GM12878 (cell line): Measurements from ENCODE around the gene TXNL1. TPM values are rescaled to one million over a fixed set of nuclear protein-coding genes. Genes with fewer than 3 reads are reported as not detected.

Source experiments
- ATF7 ChIP-seq: fragments of 450-650 bp; IDR thresholded peaks from 2 replicates; pipeline ENCODE4 v1.6.1; 2016; ENCODE audit warnings: low read depth, mild to moderate bottlenecking
- CREM ChIP-seq: IDR thresholded peaks from 2 replicates; pipeline ENCODE4 v1.6.1; 2014; ENCODE audit warnings: antibody characterized with exemption, low read depth
- EED ChIP-seq: sonication (generic); IDR thresholded peaks from 2 replicates; pipeline ENCODE4 v1.6.1; 2016; ENCODE audit warnings: antibody characterized with exemption, low read depth
- GABPA ChIP-seq: IDR thresholded peaks from 2 replicates; pipeline ENCODE4 v1.6.1; 2014; ENCODE audit warnings: antibody characterized with exemption, low read depth, mild to moderate bottlenecking, inconsistent platforms
- GATAD2B ChIP-seq: fragments of 450-650 bp; conservative IDR thresholded peaks from 2 replicates; pipeline ENCODE4 v1.6.1; 2017; ENCODE audit warnings: low read depth, mild to moderate bottlenecking, moderate library complexity
- HDAC6 ChIP-seq: fragments of 200-600 bp; sonication (generic); IDR thresholded peaks from one replicate; pipeline ENCODE4 v1.8.0; 2017; ENCODE audit warnings: antibody characterized with exemption; ENCODE audit not compliant: unreplicated experiment
- IKZF1 ChIP-seq: fragments of 450-650 bp; conservative IDR thresholded peaks from 2 replicates; pipeline ENCODE4 v1.6.1; 2017; ENCODE audit warnings: antibody characterized with exemption, mild to moderate bottlenecking
- MTA2 ChIP-seq: fragments of 450-650 bp; IDR thresholded peaks from 2 replicates; pipeline ENCODE4 v1.6.1; 2016; ENCODE audit warnings: low read depth, mild to moderate bottlenecking, moderate library complexity
- NFXL1 ChIP-seq: fragments of 450-650 bp; IDR thresholded peaks from 2 replicates; pipeline ENCODE4 v1.6.1; 2017; ENCODE audit warnings: antibody characterized with exemption, mild to moderate bottlenecking, borderline replicate concordance
- NR2F1 ChIP-seq: fragments of 450-650 bp; conservative IDR thresholded peaks from 2 replicates; pipeline ENCODE4 v1.6.1; 2017; ENCODE audit warnings: mild to moderate bottlenecking
- POLR2AphosphoS2 ChIP-seq: IDR thresholded peaks from 2 replicates; pipeline ENCODE4 v1.6.1; 2011; ENCODE audit warnings: low read depth, mild to moderate bottlenecking, low read length, improper control_type of control experiment, moderate library complexity
- RFX5 ChIP-seq: IDR thresholded peaks from 2 replicates; pipeline ENCODE4 v1.6.1; 2011; ENCODE audit warnings: low read depth, low read length, improper control_type of control experiment
- SMAD1 ChIP-seq: fragments of 450-650 bp; IDR thresholded peaks from 2 replicates; pipeline ENCODE4 v1.6.1; 2018; ENCODE audit warnings: mild to moderate bottlenecking, low read depth; ENCODE audit not compliant: partially characterized antibody
- SMARCA5 ChIP-seq: fragments of 450-650 bp; IDR thresholded peaks from 2 replicates; pipeline ENCODE4 v1.6.1; 2017; ENCODE audit warnings: mild to moderate bottlenecking
- SPI1 ChIP-seq: IDR thresholded peaks from 2 replicates; pipeline ENCODE4 v1.6.1; 2011; ENCODE audit warnings: low read depth, mild to moderate bottlenecking, low read length, moderate library complexity, borderline replicate concordance; ENCODE audit not compliant: insufficient read depth
- TBL1XR1 ChIP-seq: IDR thresholded peaks from 2 replicates; pipeline ENCODE4 v1.6.1; 2012; ENCODE audit warnings: low read depth, low read length, improper control_type of control experiment
- TCF12 ChIP-seq: IDR thresholded peaks from 2 replicates; pipeline ENCODE4 v1.6.1; 2011; ENCODE audit warnings: low read depth, mild to moderate bottlenecking, low read length
- ZNF24 ChIP-seq: fragments of 450-650 bp; IDR thresholded peaks from 2 replicates; pipeline ENCODE4 v1.6.1; 2017; ENCODE audit warnings: antibody characterized with exemption, mild to moderate bottlenecking
- polyA plus RNA-seq, 11 experiments: library from polyadenylated mRNA; depleted of rRNA in 4 of 11; unstranded in 6 of 11; stranded (reverse) in 5 of 11; fragments of >200 nt; fragmentation: Nextera tagmentation in 4 of 11; fragmentation: Illumina TruSeq in 1 of 11; extraction: Ambion mirVana in 4 of 11; extraction: Trizol in 1 of 11; gene quantifications; 1 replicate in 1 of 11; 2 replicates in 10 of 11; pipeline versions ENCODE4 v1.2.1 to v1.2.3, GENCODE V29; 2011 to 2016; ENCODE audit warnings: inconsistent platforms in 2 of 11, missing spikeins in 2 of 11, low read depth in 1 of 11
- total RNA-seq, 4 experiments: library from RNA; depleted of rRNA in 3 of 4; stranded (reverse); fragments of >200 nt in 3 of 4; fragmentation: Illumina TruSeq in 1 of 4; extraction: Trizol in 1 of 4; gene quantifications; 2 replicates each; pipeline versions ENCODE4 v1.2.1 to v1.2.3, GENCODE V29; 2013 to 2021
- TF ChIP-seq, protein P1 (sequence below): fragments of 150-350 bp; IDR thresholded peaks from 2 replicates; pipeline ENCODE4 v1.6.1; 2014; ENCODE audit warnings: mild to moderate bottlenecking, low read depth, low read length
- TF ChIP-seq, protein P2 (sequence below): fragments of 450-650 bp; IDR thresholded peaks from 2 replicates; pipeline ENCODE4 v1.6.1; 2017; ENCODE audit warnings: low read depth, mild to moderate bottlenecking, moderate library complexity
- TF ChIP-seq, protein P3 (sequence below): IDR thresholded peaks from 2 replicates; pipeline ENCODE4 v1.6.1; 2011; ENCODE audit warnings: borderline replicate concordance, low read depth, mild to moderate bottlenecking, moderate library complexity, low read length; ENCODE audit not compliant: insufficient read depth, poor library complexity, severe bottlenecking
- TF ChIP-seq, protein P4 (sequence below): fragments of 450-650 bp; IDR thresholded peaks from 2 replicates; pipeline ENCODE4 v1.6.1; 2017; ENCODE audit warnings: mild to moderate bottlenecking, moderate library complexity

Gene TXNL1
- total and polyA plus RNA-seq, 10 of the 15 experiments (the other 5 are each of a cell fraction or from before 2014, with no cell fraction given) = 30.9 to 124 (median 71.2) TPM

DNA sequence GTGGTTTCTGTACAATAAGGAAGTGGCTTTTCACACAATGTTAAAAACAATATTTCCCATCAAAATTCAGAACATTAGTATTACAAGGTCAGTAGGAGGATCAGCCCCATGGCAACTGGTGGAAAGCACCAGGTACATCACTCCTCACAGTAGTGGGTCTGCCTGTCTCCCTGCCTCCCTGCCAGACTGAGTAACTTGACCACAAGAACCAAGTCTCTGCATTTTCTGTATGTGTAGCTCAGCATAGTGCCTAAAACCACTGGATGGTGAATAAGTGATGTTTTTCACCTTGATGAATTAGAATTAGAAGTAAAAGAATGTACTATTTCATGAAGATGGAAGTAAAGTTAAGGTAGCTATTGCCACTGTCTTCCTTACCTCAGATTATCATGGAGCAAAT is 8.7 kb upstream of the TXNL1 start (continued):
- TF ChIP-seq SPI1 = peak; percentile 45
- no peak for TF ChIP-seq TCF12
- TF ChIP-seq IKZF1 = no peak
- no peak for TF ChIP-seq GABPA
- TF ChIP-seq MTA2 = peak; percentile 32; the same call in 1 of the 2 replicates
- TF ChIP-seq NFXL1 = no peak
- no peak for TF ChIP-seq POLR2AphosphoS2
- TF ChIP-seq RFX5 = no peak
- TF ChIP-seq TBL1XR1 = no peak
- TF ChIP-seq NR2F1 = no peak
- TF ChIP-seq SMAD1 = no peak
- 0 out of 2 replicates have a peak, but pooled peaks have one; percentile 17 for TF ChIP-seq CREM
- TF ChIP-seq, protein P1, sequence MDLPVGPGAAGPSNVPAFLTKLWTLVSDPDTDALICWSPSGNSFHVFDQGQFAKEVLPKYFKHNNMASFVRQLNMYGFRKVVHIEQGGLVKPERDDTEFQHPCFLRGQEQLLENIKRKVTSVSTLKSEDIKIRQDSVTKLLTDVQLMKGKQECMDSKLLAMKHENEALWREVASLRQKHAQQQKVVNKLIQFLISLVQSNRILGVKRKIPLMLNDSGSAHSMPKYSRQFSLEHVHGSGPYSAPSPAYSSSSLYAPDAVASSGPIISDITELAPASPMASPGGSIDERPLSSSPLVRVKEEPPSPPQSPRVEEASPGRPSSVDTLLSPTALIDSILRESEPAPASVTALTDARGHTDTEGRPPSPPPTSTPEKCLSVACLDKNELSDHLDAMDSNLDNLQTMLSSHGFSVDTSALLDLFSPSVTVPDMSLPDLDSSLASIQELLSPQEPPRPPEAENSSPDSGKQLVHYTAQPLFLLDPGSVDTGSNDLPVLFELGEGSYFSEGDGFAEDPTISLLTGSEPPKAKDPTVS = no peak
- peak; percentile 84 for TF ChIP-seq ZNF24
- no peak for TF ChIP-seq SMARCA5
- TF ChIP-seq EED = no peak
- TF ChIP-seq HDAC6 = no peak
- TF ChIP-seq, protein P2, sequence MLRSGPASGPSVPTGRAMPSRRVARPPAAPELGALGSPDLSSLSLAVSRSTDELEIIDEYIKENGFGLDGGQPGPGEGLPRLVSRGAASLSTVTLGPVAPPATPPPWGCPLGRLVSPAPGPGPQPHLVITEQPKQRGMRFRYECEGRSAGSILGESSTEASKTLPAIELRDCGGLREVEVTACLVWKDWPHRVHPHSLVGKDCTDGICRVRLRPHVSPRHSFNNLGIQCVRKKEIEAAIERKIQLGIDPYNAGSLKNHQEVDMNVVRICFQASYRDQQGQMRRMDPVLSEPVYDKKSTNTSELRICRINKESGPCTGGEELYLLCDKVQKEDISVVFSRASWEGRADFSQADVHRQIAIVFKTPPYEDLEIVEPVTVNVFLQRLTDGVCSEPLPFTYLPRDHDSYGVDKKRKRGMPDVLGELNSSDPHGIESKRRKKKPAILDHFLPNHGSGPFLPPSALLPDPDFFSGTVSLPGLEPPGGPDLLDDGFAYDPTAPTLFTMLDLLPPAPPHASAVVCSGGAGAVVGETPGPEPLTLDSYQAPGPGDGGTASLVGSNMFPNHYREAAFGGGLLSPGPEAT = peak; percentile 28; the same call in 1 of the 2 replicates
- TF ChIP-seq ATF7 = no peak
- TF ChIP-seq, protein P3, sequence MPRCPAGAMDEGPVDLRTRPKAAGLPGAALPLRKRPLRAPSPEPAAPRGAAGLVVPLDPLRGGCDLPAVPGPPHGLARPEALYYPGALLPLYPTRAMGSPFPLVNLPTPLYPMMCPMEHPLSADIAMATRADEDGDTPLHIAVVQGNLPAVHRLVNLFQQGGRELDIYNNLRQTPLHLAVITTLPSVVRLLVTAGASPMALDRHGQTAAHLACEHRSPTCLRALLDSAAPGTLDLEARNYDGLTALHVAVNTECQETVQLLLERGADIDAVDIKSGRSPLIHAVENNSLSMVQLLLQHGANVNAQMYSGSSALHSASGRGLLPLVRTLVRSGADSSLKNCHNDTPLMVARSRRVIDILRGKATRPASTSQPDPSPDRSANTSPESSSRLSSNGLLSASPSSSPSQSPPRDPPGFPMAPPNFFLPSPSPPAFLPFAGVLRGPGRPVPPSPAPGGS = no peak
- TF ChIP-seq, protein P4, sequence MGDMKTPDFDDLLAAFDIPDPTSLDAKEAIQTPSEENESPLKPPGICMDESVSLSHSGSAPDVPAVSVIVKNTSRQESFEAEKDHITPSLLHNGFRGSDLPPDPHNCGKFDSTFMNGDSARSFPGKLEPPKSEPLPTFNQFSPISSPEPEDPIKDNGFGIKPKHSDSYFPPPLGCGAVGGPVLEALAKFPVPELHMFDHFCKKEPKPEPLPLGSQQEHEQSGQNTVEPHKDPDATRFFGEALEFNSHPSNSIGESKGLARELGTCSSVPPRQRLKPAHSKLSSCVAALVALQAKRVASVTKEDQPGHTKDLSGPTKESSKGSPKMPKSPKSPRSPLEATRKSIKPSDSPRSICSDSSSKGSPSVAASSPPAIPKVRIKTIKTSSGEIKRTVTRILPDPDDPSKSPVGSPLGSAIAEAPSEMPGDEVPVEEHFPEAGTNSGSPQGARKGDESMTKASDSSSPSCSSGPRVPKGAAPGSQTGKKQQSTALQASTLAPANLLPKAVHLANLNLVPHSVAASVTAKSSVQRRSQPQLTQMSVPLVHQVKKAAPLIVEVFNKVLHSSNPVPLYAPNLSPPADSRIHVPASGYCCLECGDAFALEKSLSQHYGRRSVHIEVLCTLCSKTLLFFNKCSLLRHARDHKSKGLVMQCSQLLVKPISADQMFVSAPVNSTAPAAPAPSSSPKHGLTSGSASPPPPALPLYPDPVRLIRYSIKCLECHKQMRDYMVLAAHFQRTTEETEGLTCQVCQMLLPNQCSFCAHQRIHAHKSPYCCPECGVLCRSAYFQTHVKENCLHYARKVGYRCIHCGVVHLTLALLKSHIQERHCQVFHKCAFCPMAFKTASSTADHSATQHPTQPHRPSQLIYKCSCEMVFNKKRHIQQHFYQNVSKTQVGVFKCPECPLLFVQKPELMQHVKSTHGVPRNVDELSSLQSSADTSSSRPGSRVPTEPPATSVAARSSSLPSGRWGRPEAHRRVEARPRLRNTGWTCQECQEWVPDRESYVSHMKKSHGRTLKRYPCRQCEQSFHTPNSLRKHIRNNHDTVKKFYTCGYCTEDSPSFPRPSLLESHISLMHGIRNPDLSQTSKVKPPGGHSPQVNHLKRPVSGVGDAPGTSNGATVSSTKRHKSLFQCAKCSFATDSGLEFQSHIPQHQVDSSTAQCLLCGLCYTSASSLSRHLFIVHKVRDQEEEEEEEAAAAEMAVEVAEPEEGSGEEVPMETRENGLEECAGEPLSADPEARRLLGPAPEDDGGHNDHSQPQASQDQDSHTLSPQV = no peak
- TF ChIP-seq GATAD2B = 0 out of 2 replicates have a peak, but pooled peaks have one; percentile 26
